Heart left ventricle (tissue), 16 donors: ENCODE data around the gene NFATC2IP. TPM values are rescaled to one million over a fixed set of nuclear protein-coding genes. Genes with fewer than 3 reads are reported as not detected.
"Not testable (repeated sequence)": the region's sequence is repeated elsewhere in the genome, so short reads cannot be mapped to it uniquely, and the experiment has no call there.

ENCODE experiments used
- ATAC-seq, 4 donors: fragments of 200-7000 bp; cut with Tn5 transposase; one replicate each; pipeline ENCODE4 v1.9.1; 2020 to 2022; ENCODE audit warnings: moderate library complexity in 4 of 4, mild to moderate bottlenecking in 3 of 4, moderate number of reproducible peaks in 1 of 4
- DNase-seq, 5 donors: peaks; one replicate each; pipeline ENCODE4 v3.0.0-alpha.2; 2020
- H3K27ac ChIP-seq, 12 donors: fragments of 200-600 bp; sonication (generic) in 4 of 12; one replicate each; pipeline versions ENCODE4 v1.5.0 to v1.8.0; 2016 to 2022; ENCODE audit warnings: mild to moderate bottlenecking in 2 of 12
- H3K27me3 ChIP-seq, 9 donors: fragments of 200-600 bp; sonication (generic) in 2 of 9; one replicate each; pipeline versions ENCODE4 v1.5.1 to v1.8.0; 2016 to 2022; ENCODE audit warnings: mild to moderate bottlenecking in 3 of 9
- H3K36me3 ChIP-seq, 9 donors: fragments of 200-600 bp; sonication (generic) in 2 of 9; one replicate each; pipeline versions ENCODE4 v1.5.0 to v1.8.0; 2018 to 2022; ENCODE audit warnings: mild to moderate bottlenecking in 2 of 9
- H3K4me1 ChIP-seq, 12 donors: fragments of 200-600 bp; sonication (generic) in 4 of 12; one replicate each; pipeline versions ENCODE4 v1.5.0 to v1.8.0; 2016 to 2022; ENCODE audit warnings: mild to moderate bottlenecking in 3 of 12
- H3K4me3 ChIP-seq, 12 donors: fragments of 200-600 bp; sonication (generic) in 4 of 12; one replicate each; pipeline versions ENCODE4 v1.5.0 to v1.8.0; 2017 to 2022; ENCODE audit warnings: mild to moderate bottlenecking in 9 of 12, moderate library complexity in 4 of 12
- H3K9me3 ChIP-seq, 12 donors: fragments of 200-600 bp; sonication (generic) in 4 of 12; one replicate each; pipeline versions ENCODE4 v1.5.0 to v1.8.0; 2016 to 2022; ENCODE audit warnings: mild to moderate bottlenecking in 1 of 12
- CTCF ChIP-seq, 12 donors: fragments of 200-600 bp; sonication (generic) in 4 of 12; IDR thresholded peaks; one replicate each; pipeline versions ENCODE4 v1.5.0 to v1.8.0; 2018 to 2022; ENCODE audit warnings: antibody characterized with exemption in 12 of 12, mild to moderate bottlenecking in 5 of 12
- POLR2A ChIP-seq, 2 donors: fragments of 450-650 bp; IDR thresholded peaks; one replicate each; pipeline ENCODE4 v1.6.1; 2017; ENCODE audit warnings: antibody characterized with exemption in 2 of 2, mild to moderate bottlenecking in 2 of 2, moderate library complexity in 2 of 2
- WGBS, 4 donors: extraction: QIAGEN DNeasy Blood & Tissue Kit in 2 of 4; methylation state at CpG; one replicate each; pipeline versions ENCODE4 v1.1.5 to v1.1.7; 2013 to 2018; 5-methylcytosine and 5-hydroxymethylcytosine counted together
- intact Hi-C, 10 donors: fragments of 100-400 bp; cut with DNase I; formaldehyde crosslinking; loops; one replicate each; pipeline versions ENCODE4 v1.11.1 to v1.14.2; 2022
- polyA plus RNA-seq, 2 donors: library from polyadenylated mRNA; stranded (reverse); fragments of 200-250 nt; gene quantifications; one replicate each; pipeline ENCODE4 v1.2.3, GENCODE V29; 2013
- total RNA-seq, 9 donors: library from RNA; depleted of rRNA in 2 of 9; stranded (reverse); fragments of >200 nt in 2 of 9; fragmentation: NEBNext Ultra II Directional in 3 of 9; extraction: Animal tissue kit (Norgen Biotek cat#: 25700) in 3 of 9; gene quantifications; one replicate each; pipeline versions ENCODE4 v1.1.0 to v1.2.4, GENCODE V29; 2016 to 2023
- donor health status: ischemic (EF 13 %, LVEDD 7.1; RV severe dilation, severe dysfunction).
- donor health status: healthy with polysubstance abuse.
- donor health status: DM: no; HTN: yes; CAD: no.
- donor health status: DM: no; HTN: no; CAD: no.
- donor health status: ischemic (EF 25% LVEDD 6.9; RV normal size, moderate dysfunction).
- donor health status: ischemic (EF 25% LVEDD 5.7; RV mildly dilated, moderate dysfunction).
- donor health status: healthy.
- donor health status: DM: yes; HTN: yes; CAD: no.
- donor health status: ischemic (EF 35%, LVEDD 5.7; RV mildly dilated, moderate dysfunction).
- donor health status: nonischemic (EF 11% LVEDD 7.7; RV severe dilation, severe dysfunction).
- donor health status: DM: yes; HTN: yes; CAD: no.
- donor health status: PGD.
- donor health status: ischemic (EF 29% LVEDD 5.4; RV normal size, mild dysfunction).
- donor health status: nonischemic (EF 23%, LVEDD 6.1; RV moderate dilation, normal function).

The NFATC2IP gene
- total and polyA plus RNA-seq, 11 donors: 11.1 to 25.3 (median 19.5) TPM

GRCh38 chr16:28999577-28999976, 48.8 kb downstream of the NFATC2IP start:
- Histone ChIP-seq H3K4me1 (no peaks in the 10 kb centered on the region), H3K4me3 (no peak overlapping the region), H3K27me3 (peaks cover 0 to 1% (median 0%) of the 10 kb centered on the region in 9 donors), H3K36me3 (no peaks in the 10 kb centered on the region), H3K27ac (no peak overlapping the region), H3K9me3 (no peaks in the 10 kb centered on the region)
- 64 to 73% (median 69%) methylated on average over 4 of the region's 4 CpGs for WGBS, 4 donors
- intact Hi-C loops: no loop called here
- DNase-seq (no peak), ATAC-seq (no peak)
- no peak for TF ChIP-seq CTCF (IDR thresholded peaks at IDR 0.05)
- TF ChIP-seq POLR2A (IDR thresholded peaks at IDR 0.05): no peak

DNA sequence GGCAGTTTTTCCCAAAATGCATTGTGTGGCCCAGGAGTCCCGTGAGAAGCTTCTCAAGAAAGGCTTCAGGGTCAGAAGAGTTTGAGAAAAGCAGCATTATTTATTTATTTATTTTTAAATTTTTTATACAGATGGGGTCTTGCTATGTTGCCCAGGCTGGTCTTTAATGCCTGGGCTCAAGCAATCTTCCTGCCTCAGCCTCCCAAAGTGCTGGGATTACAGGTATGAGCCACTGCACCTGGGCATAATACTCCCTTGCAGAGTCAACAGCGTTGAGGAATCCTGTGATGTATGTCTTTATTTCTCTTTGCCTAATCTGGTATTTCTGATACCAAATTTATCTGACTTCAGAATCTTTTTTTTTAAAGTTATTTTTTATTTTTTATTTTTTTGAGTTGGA, 49.3 kb downstream of the NFATC2IP start:
- ATAC-seq (no peak), DNase-seq (no peak)
- 80 to 89% (median 87%) methylated on average over 2 of the region's 2 CpGs for WGBS, 4 donors
- no peaks in the 10 kb centered on the region for H3K4me1 ChIP-seq
- H3K9me3 ChIP-seq: no peaks in the 10 kb centered on the region
- H3K4me3 ChIP-seq: no peak overlapping the region
- intact Hi-C loops: no loop called here
- no peaks in the 10 kb centered on the region for H3K27me3 ChIP-seq
- H3K36me3 ChIP-seq: no peaks in the 10 kb centered on the region
- no peak for TF ChIP-seq CTCF (IDR thresholded peaks at IDR 0.05)
- no peak for TF ChIP-seq POLR2A (IDR thresholded peaks at IDR 0.05)
- H3K27ac ChIP-seq: no peak overlapping the region

DNA sequence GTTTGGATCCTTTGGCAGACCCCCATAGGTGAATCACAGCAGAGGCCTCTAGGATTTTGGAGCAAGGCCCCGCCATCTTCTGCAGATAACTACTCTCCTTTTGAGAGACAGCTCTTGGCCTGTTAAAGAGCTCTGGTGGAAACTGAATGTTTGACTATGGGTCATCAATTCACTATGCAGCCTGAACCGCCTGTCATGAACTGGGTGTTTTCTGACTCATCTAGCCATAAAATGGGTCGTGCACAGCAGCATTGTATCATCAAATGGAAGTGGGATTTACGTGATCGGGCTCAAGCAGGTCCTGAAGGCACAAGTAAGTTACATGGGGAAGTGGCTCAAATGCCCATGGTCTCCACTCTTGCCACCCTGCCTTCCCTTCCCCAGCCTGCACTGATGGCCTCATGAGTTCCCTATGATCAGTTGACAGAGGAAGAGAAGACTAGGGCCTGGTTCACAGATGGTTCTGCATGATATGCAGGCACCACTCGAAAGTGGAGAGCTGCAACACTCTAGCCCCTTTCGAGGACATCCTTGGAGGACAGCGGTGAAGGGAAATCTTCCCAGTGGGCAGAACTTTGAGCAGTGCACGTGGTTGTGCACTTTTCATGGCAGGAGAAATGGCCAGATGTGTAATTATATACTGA, 53.9 kb downstream of the NFATC2IP start:
- ATAC-seq, H3K9me3 ChIP-seq, H3K27ac ChIP-seq, H3K27me3 ChIP-seq, H3K36me3 ChIP-seq, intact Hi-C loops, H3K4me3 ChIP-seq, DNase-seq: not testable (repeated sequence)
- peaks cover 0 to 16% (median 0%) of the 10 kb centered on the region in 12 donors for H3K4me1 ChIP-seq
- WGBS, 4 donors: 71 to 75% (median 74%) methylated on average over 8 to 9 of the region's 9 CpGs

DNA sequence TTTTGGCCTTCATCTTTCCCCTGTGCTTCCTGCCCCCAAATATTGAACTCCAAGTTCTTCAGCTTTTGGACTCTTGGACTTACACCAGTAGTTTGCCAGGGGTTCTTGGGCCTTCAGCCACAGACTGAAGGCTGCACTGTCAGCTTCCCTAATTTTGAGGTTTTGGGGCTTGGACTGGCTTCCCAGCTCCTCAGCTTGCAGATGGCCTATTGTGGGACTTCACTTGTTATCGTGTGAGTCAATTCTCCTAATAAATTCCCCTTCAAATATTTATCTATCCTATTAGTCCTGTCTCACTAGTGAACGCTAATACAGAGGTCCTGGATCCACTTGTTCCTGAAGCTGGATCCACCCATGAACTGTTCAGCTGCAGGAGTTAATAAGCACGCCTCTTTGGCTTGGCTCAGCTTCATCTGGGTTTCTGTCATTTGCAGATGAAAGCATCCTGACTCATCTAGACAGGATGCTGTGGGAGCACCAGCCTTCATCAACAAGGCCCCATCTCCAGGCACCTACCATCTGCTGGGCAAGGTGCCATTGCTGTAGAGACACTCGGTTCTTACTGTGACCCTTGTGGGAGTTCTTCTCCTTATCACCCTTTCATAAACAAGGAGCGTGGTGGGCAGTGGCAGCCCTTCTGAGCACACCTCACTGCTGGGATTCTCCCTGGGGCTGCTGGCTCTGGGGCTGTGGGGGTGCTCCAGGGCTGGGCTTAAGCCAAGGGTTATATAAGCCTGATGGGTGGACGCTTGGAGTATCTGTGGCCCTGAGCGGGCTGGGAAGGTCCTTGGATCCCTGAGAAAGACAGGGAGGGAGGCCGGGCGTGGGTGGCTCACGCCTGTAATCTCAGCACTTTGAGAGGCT, 57.2 kb downstream of the NFATC2IP start:
- WGBS, 4 donors: 65 to 83% (median 72%) methylated on average over 8 to 10 of the region's 10 CpGs

More for the DNA sequence above, 57.2 kb downstream of the NFATC2IP start:
- DNase-seq (no peak), ATAC-seq (no peak)
- H3K4me3 ChIP-seq: no peak overlapping the region
- H3K27me3 ChIP-seq: peaks cover 0 to 9% (median 0%) of the 10 kb centered on the region in 9 donors
- no peaks in the 10 kb centered on the region for H3K9me3 ChIP-seq
- H3K27ac ChIP-seq: peak overlapping the region in 1 of 12 donors; percentile 40
- peaks cover 0 to 26% (median 0%) of the 10 kb centered on the region in 12 donors for H3K4me1 ChIP-seq
- TF ChIP-seq CTCF (IDR thresholded peaks at IDR 0.05) (no peak), POLR2A (IDR thresholded peaks at IDR 0.05) (no peak)
- intact Hi-C loops: no loop called here
- no peaks in the 10 kb centered on the region for H3K36me3 ChIP-seq
